A673 (cell line): ENCODE data around the gene MYOCD. TPM values are rescaled to one million over a fixed set of nuclear protein-coding genes. Genes with fewer than 3 reads are reported as not detected.

ENCODE experiments used
- BruUV-seq: library from RNA; stranded (reverse); fragments of 400-500 nt; replicated peaks from 2 replicates; lab custom pipeline; 2021; lab: Mats Ljungman, UMichigan
- CTCF ChIA-PET: fragments of 300-600 bp; sonication (Branson Sonifier 250); formaldehyde crosslinking; loops from one replicate; lab custom pipeline; 2022; ENCODE audit warnings: antibody characterized with exemption; lab: Charles Lee
- POLR2A ChIA-PET: fragments of 300-600 bp; sonication (Branson Sonifier 250); formaldehyde crosslinking; loops from one replicate; lab custom pipeline; 2022; ENCODE audit warnings: antibody characterized with exemption; ENCODE audit not compliant: low non-redundant PET; lab: Charles Lee
- DNase-seq: peaks from one replicate; pipeline ENCODE4 v3.0.0-alpha.2; 2015; ENCODE audit warnings: low spot score
- H3K27ac ChIP-seq: fragments of 200-600 bp; sonication (generic); 2 replicates; pipeline ENCODE4 v1.5.1; 2016; ENCODE audit warnings: mixed run types, low read depth, mild to moderate bottlenecking, mixed read lengths, antibody characterized with exemption, low read length; ENCODE audit not compliant: poor library complexity, severe bottlenecking
- H3K27me3 ChIP-seq: fragments of 200-600 bp; sonication (generic); replicated peaks from 2 replicates; pipeline ENCODE4 v1.6.1; 2017; ENCODE audit warnings: mixed run types, low read depth, mild to moderate bottlenecking, mixed read lengths, antibody characterized with exemption, low read length; ENCODE audit not compliant: insufficient read depth, poor library complexity
- H3K36me3 ChIP-seq: fragments of 200-600 bp; sonication (generic); 2 replicates; pipeline ENCODE4 v1.6.1; 2016; ENCODE audit warnings: mixed run types, mild to moderate bottlenecking, mixed read lengths, antibody characterized with exemption, low read length; ENCODE audit not compliant: insufficient read depth, poor library complexity, severe bottlenecking
- H3K4me1 ChIP-seq: fragments of 200-600 bp; sonication (generic); 2 replicates; pipeline ENCODE4 v1.6.1; 2017; ENCODE audit warnings: mixed run types, mild to moderate bottlenecking, mixed read lengths, antibody characterized with exemption, low read length; ENCODE audit not compliant: insufficient read depth, poor library complexity, severe bottlenecking
- H3K4me3 ChIP-seq: fragments of 200-600 bp; sonication (generic); 2 replicates; pipeline ENCODE4 v1.5.1; 2016; ENCODE audit warnings: low read depth, mixed run types, mild to moderate bottlenecking, mixed read lengths, low read length; ENCODE audit not compliant: poor library complexity, severe bottlenecking
- H3K9me3 ChIP-seq: fragments of 200-600 bp; sonication (generic); 2 replicates; pipeline ENCODE4 v1.6.1; 2016; ENCODE audit warnings: mixed run types, low read depth, mild to moderate bottlenecking, mixed read lengths, antibody characterized with exemption, low read length; ENCODE audit not compliant: poor library complexity, severe bottlenecking
- EZH2 ChIP-seq: fragments of 200-600 bp; sonication (generic); IDR thresholded peaks from 2 replicates; pipeline ENCODE4 v1.6.1; 2017; ENCODE audit warnings: borderline replicate concordance, low read depth, mild to moderate bottlenecking, mixed read lengths, antibody characterized with exemption, low read length; ENCODE audit not compliant: poor library complexity, severe bottlenecking
- intact Hi-C: fragments of 100-400 bp; cut with micrococcal nuclease; formaldehyde crosslinking; loops from one replicate; pipeline ENCODE4 v1.10.0; 2022; ENCODE audit not compliant: unreplicated experiment
- total RNA-seq: library from RNA; stranded (reverse); gene quantifications from 2 replicates; pipeline ENCODE4 v1.2.3, GENCODE V29; 2021
- TF ChIP-seq, protein P1 (sequence below): fragments of 300-800, 200-600 bp; sonication (generic); conservative IDR thresholded peaks from 2 replicates; pipeline ENCODE4 v1.5.1; 2017; ENCODE audit warnings: low read depth, mild to moderate bottlenecking, antibody characterized with exemption, low read length, moderate library complexity, mixed read lengths

The MYOCD gene
- total RNA-seq, 1 experiment from 2014 or later: not detected

DNA sequence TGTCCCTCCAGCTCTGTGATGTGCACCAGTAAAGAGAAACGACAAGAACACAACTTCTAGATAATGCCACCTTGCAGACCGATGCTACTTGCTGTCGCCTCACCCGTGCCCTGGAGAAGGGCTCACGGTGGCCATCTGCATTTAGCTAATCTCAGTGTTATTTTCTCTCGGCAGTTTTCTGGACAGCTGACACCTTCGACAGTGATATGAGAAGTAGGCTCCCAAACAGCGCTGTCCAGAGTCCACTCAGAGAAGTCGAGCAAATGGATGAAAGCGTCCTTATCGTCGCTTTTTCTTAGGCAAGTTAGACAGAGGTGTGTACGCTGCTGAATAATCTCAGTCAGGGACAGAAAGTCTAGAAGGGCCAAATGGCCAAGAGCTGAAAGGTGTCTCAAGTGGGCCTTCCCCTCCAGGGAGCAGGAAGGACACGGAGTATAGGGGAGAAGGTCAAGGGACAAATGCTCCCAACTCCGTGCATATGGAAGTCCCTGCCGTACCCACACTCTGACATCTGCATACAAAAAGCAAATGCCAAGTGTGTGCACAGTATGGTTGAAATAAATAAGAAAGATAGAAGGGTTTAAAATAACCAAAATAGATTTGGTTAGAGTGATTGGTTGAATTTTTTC is 42.4 kb upstream of the MYOCD start:
- BruUV-seq: no TSS peak
- no peak overlapping the region for H3K4me3 ChIP-seq
- TF ChIP-seq, protein P1, sequence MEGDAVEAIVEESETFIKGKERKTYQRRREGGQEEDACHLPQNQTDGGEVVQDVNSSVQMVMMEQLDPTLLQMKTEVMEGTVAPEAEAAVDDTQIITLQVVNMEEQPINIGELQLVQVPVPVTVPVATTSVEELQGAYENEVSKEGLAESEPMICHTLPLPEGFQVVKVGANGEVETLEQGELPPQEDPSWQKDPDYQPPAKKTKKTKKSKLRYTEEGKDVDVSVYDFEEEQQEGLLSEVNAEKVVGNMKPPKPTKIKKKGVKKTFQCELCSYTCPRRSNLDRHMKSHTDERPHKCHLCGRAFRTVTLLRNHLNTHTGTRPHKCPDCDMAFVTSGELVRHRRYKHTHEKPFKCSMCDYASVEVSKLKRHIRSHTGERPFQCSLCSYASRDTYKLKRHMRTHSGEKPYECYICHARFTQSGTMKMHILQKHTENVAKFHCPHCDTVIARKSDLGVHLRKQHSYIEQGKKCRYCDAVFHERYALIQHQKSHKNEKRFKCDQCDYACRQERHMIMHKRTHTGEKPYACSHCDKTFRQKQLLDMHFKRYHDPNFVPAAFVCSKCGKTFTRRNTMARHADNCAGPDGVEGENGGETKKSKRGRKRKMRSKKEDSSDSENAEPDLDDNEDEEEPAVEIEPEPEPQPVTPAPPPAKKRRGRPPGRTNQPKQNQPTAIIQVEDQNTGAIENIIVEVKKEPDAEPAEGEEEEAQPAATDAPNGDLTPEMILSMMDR: no peak
- no peak for TF ChIP-seq EZH2
- CTCF ChIA-PET: no interaction called here
- no peaks in the 10 kb centered on the region for H3K27me3 ChIP-seq
- H3K4me1 ChIP-seq: no peaks in the 10 kb centered on the region
- no peaks in the 10 kb centered on the region for H3K36me3 ChIP-seq
- intact Hi-C loops: no loop called here
- no peak overlapping the region for H3K27ac ChIP-seq
- no peaks in the 10 kb centered on the region for H3K9me3 ChIP-seq
- DNase-seq: no peak
- POLR2A ChIA-PET: no interaction called here

DNA sequence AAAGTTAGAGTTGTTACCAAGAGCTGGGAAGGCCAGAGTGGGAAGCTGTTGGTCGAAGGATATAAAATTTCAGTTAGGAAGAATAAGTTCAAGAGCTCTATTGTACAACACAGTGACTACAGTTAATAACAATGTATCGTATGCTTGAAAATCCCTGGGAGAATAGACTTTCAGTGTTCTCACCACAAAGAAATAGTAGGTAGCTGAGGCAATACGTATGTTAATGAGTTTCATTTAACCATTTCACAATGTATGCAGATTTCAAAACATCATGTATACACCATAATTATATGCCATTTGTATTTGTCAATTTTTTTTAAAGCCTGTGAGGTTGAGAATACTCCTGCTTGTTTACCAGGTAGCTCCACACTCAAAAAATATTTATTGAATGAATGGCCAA is 41.5 kb upstream of the MYOCD start:
- CTCF ChIA-PET: no interaction called here
- Histone ChIP-seq H3K9me3 (no peaks in the 10 kb centered on the region), H3K27ac (no peak overlapping the region), H3K27me3 (peaks cover under 1% of the 10 kb centered on the region), H3K4me1 (no peaks in the 10 kb centered on the region), H3K36me3 (no peaks in the 10 kb centered on the region), H3K4me3 (no peak overlapping the region)
- DNase-seq: no peak
- intact Hi-C loops: no loop called here
- BruUV-seq: no TSS peak
- POLR2A ChIA-PET: interaction anchor here (0.6 kb wide), 1 partner anchor 9 kb away, joined by 3 read pairs; no protein-coding TSS in a partner anchor
- no peak for TF ChIP-seq EZH2
- TF ChIP-seq, protein P1: no peak

DNA sequence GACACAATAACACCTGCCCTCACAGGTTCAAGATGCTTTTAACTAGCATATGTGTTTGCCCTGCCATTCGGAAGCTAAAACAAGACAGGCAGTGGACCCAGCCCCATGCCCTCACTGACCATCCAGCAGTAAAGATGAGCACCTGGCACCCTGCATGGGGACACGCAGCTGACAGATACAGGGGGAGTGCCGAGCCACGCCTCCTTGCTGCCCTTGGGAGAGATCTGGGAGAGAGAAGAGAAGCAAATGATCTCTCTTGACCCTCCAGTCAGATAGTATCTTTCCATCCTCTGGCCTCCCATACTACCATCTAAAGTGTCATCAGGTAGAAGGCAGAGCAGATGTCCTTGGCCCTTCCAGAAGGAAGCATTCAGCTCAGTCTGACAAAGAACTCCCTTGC is 40.6 kb upstream of the MYOCD start:
- no peak for TF ChIP-seq EZH2
- TF ChIP-seq, protein P1: no peak

More for the DNA sequence above, 40.6 kb upstream of the MYOCD start:
- no peak for DNase-seq
- no peak overlapping the region for H3K27ac ChIP-seq
- no peaks in the 10 kb centered on the region for H3K9me3 ChIP-seq
- no peaks in the 10 kb centered on the region for H3K36me3 ChIP-seq
- no peaks in the 10 kb centered on the region for H3K4me1 ChIP-seq
- peaks cover 10% of the 10 kb centered on the region for H3K27me3 ChIP-seq
- BruUV-seq: no TSS peak
- intact Hi-C loops: no loop called here
- H3K4me3 ChIP-seq: no peak overlapping the region
- CTCF ChIA-PET: no interaction called here
- POLR2A ChIA-PET: no interaction called here
